Renal cortex interstitium (tissue), 11 donors: ENCODE data around the gene APP. TPM values are rescaled to one million over a fixed set of nuclear protein-coding genes. Genes with fewer than 3 reads are reported as not detected.
"Not testable (repeated sequence)": the region's sequence is repeated elsewhere in the genome, so short reads cannot be mapped to it uniquely, and the experiment has no call there.

Experiments used
- DNase-seq, 11 donors: peaks; one replicate each; pipeline ENCODE4 v3.0.0-alpha.2; 2013; ENCODE audit warnings: low read depth in 9 of 11, low spot score in 4 of 11; ENCODE audit errors: extremely low read depth in 1 of 11
- polyA plus RNA-seq, 3 donors: library from polyadenylated mRNA; unstranded; fragments of 120-200 nt; gene quantifications; one replicate each; pipeline ENCODE4 v1.2.1, GENCODE V29; 2013; ENCODE audit not compliant: insufficient read length in 3 of 3

APP gene
- polyA plus RNA-seq, 3 donors = 826 to 910 (median 861) TPM

DNA sequence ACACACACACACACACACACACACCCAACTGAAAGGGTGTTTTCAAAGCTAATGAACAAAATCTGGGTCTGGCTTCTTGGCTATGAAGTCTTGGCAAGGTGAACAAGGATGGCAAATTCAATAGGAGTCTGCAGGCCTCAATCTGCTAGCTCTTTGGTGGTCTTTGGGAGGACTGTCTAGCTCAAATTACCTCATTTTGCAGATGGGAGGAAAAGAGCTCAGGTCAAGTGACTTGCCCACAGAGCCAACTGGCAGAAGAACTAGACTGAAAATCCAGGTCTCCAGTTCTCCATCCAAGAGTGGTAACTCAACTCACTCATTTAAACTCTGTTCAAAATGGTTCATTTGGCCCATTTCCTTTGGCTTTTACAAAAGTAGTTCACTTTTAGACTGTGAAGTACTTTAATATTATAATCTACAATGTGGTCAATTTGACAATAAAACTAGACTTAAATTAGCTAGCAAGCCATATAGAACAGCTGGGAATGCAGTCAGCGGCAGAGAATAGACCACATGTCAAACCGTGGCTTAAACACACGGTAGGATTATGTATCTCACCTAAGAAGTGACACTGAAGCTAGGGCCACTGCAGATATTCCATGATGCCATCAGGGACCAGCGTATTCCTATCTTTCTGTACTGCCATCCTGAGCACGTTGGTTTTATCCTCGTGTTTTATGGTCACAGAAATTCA lies 112.9 kb downstream of the APP start:
- no peak for DNase-seq

DNA sequence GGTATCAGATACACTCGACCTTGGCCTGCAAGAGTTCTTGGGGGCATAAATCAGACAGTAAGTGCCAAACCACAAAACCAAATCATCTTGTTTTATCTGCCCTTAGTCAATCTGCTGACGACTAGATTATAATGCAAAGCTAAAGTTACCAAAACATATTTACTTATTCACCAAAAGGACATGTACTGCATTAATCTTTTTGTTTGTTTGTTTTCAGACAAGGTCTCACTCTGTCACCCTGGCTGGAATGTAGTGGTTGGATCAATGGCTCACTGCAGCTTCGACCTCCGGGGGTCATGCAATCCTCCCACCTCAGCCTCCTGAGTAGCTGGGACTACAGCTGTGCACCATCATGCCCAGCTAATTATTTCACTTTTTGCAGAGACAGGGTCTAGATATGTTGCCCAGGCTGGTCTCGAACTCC lies 114.7 kb downstream of the APP start:
- DNase-seq = no peak

DNA sequence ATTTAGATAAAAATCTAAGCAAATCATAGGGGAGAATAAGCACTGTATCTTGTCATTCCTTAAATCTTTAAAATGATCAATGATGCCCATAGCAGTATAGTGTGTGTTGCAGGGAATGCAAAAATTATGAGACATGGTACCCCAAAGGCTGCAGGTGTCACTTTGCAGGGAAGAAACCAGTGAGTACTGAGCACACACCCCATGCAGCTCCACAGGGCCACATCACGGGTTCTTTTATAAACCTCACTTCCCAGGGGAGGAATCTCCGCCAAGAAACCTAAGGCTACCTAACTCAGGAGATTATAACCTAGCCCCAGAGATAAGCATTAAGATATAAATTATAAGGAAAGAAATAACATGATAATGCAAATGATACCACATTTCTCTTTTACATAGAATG lies 115.6 kb downstream of the APP start:
- DNase-seq = no peak

DNA sequence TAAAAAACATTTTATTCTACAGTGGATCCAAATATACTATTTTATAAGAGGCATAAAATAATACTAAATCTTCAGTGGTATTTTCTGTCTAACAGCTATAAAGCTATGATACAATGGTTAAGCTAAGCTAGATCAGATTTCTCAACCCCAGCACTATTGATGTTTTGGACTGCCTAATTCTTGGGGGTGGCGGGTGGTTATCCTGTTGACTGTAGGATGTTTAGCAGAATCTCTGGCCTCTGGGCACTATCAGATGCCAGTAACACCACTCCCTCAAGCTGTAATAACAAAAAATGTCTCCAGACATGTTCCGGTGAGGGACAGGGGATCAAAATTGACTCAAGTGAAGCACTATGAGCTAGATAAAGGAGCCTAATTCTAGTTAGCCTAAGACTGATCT lies 118.5 kb downstream of the APP start:
- no peak for DNase-seq

DNA sequence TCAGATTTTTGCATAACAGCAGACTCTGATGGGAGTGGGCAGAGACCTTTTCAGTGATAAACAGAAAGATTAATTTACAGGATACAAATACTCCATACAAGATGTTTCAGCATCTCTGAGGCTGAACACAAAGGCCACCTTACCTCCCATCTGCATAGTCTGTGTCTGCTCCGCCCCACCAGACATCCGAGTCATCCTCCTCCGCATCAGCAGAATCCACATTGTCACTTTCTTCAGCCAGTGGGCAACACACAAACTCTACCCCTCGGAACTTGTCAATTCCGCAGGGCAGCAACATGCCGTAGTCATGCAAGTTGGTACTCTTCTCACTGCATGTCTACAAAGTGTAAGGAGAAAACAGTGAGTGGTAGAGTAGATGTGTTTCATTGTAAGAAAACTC lies 119.7 kb downstream of the APP start:
- no peak for DNase-seq

DNA sequence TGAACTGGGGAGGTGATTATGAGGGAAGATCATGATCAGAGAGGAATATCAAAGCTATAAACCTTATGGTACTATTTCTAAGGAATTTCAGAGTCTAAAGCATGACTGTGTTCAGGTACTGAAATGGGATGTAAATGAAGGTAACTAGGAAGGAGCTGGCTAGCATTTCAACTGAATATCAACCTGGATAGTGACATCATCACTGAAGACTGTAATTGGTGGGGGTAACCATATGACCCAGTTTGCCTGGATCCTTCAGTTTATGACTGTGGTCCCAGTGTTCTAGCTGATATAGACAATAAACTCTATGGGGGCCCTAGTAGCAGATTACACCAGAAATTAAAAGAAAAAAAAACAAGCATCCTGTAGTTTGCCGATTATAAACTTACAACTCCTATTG lies 120.8 kb downstream of the APP start:
- DNase-seq = no peak

DNA sequence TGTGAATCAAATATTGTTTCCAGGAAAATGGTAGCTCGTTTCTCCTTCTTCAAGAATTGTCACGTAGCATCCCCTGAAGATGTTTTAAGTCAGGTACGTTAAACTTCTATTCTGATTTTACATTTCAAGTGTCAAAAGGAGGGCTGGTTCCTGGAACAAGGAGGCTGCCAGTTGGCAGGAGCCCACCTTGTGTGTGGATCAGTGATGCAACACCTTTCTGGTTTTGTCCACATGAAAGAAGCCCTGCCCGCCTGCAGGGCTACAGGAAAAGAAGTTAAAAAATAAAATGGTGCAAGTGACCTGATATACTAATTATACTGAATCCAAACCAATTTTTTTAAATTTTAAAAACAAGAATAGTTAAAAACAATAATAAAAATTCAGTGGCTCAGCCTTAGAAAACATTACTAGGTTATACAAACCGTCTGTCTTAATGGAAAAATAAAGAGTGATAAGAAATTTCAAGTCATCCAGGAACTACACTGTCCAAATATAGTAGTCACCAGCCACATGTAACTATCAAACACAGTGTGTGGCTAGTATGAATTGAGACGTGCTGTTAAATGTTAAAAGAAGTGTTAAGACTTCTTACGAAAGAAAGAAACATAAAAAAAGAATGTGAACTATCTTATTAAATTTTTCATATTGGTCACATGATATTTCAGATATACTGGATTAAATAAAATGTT lies 123.1 kb downstream of the APP start:
- no peak for DNase-seq

DNA sequence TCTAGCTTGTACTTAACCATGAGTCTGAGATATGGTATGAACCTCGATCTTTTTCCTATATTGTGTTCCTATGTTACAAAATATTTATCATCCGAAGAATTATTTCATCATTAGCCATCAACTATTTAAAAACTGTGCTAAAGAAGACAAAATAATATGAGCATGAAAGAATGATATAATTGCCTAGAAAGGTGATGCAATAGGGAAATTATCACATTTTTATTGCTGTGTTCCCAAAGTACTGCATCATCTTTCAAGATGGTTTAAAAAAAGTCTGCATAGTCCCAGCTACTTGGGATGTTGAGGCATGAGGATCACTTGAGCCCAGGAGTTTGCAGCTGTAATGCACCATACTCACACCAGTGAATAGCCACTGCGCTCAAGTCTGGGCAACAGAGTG lies 126.7 kb downstream of the APP start:
- no peak for DNase-seq

DNA sequence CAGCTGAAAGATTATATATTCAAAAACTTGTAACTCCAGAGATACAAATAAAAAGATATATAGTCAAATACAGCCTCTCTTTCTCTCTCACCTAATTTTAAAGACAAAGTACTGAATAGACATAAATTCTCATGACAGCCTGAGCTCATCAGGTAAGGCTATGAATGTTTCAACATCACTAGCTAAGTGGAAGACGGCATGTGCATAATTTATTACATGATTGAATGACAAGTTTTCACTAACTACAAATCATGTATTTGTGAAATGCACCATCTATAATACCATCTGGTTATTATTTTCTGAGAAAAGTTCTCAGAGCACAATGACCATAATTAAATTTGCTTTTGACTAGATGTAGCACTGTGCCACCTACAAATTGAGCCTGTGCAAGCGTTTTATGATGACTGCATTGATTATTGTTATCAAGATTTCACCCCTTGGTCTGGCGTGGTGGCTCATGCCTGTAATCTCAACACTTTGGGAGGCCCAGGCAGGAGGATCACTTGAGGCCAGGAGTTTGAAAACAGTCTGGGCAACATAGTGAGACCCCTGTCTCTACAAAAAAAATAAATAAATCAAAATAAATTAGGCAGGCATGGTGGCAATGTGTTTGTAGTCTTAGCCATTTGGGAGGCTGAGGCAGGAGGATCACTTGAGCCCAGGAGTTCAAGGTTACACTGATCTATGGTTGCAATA lies 128.2 kb downstream of the APP start:
- no peak for DNase-seq

DNA sequence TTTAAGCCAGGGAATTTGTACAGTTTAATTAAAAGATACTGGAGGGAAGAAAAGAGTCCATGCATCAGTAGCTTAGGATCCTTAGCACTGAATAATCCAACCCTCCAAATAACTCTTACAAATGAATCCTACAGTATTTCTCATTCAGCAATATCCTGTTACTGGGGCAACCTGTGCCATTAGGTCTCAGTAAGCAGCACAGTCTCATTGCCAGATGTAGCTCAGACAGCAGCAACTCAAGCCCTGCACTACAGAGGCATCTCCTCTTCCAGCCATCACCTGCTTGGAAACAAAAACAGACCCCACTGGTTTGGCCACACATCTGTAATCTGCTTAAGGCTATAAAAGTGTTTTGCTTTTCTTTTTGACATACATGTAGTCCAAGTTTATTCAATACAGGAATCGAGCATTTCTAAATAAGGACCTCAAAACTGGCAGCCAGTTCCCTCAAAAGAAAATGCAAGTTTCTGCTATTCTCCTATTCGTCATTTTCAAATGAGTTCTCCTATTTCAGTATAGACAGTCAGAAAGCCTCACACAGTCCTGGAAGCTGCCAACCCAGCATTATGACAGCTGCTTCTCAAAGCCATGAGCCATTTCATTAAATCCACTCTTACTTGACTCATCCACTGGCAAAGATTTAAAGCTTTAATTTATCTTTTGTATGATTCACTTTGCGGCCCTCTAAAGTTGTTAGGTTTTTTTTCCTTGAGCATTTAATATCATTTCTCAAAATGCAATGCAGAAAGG lies 129.0 kb downstream of the APP start:
- DNase-seq = no peak

DNA sequence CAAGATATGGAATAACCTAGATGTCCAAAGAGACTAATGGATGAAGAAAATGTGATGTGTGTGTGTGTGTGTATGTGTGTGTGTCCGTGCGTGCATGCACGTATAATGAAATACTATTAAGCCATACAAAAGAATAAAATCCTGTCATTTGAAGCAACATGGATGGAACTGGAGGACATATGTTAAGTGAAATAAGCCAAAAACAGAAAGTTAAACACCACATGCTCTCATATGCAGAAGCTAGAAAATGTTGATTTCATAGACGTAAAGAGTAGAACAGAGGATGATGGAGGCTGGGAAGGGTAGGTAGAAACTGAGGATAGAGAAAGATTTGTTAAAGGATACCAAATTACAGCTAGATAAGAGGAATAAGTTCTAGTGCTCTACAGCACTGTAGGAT lies 133.7 kb downstream of the APP start:
- DNase-seq = no peak

DNA sequence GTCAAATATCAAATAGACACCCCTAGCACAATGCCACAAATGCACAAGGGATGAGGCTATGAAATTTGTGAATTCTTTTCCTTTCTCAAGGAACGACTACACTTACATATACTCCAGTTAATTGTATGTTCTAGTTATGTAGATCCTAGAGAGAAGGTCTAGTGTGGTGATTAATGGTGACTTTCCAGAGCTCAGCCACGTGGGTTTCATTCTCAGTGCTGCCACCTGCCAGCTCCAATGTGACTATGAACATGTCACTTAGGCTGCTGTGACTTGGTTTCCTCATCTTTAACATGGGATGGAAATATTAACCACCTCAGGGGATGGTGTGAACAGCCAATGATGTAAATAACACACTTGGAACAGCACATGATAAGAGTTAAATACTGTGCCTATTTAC lies 138.3 kb downstream of the APP start:
- no peak for DNase-seq

DNA sequence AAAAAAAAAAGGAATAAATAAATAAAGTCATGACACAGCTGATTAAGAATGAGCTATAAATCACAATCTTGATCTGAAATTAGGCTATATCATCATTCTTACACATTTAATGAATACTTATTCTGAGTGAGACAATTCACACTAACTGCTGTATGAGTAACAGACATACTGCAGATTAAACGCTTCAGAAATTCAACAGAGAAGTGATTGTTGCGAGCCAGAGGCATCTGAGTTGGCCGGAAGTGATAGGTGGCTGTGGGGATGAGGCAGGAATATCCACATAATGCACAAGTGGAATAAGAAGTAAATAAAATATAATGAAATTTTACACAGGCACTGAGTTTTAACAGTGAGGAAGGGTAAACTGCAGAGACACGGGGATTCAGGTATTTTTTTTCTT lies 142.4 kb downstream of the APP start:
- no peak for DNase-seq

DNA sequence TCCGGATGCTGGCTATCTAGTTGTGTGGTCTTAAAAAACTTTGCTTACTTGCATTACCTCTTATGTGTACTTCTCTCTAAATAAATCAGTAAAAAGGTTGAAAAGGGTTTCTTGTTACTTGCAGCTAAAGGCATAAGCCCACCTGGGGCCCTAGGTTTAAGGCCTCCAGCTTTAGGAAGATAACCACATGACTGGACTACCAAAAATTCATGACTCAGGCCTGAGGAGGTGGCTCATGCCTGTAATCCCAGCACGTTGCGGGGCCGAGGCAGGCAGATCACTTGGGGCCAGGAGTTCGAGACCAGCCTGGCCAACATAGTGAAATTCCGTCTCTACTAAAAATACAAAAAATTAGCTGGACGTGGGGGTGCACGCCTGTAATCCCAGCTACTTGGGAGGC lies 142.9 kb downstream of the APP start:
- no peak for DNase-seq

DNA sequence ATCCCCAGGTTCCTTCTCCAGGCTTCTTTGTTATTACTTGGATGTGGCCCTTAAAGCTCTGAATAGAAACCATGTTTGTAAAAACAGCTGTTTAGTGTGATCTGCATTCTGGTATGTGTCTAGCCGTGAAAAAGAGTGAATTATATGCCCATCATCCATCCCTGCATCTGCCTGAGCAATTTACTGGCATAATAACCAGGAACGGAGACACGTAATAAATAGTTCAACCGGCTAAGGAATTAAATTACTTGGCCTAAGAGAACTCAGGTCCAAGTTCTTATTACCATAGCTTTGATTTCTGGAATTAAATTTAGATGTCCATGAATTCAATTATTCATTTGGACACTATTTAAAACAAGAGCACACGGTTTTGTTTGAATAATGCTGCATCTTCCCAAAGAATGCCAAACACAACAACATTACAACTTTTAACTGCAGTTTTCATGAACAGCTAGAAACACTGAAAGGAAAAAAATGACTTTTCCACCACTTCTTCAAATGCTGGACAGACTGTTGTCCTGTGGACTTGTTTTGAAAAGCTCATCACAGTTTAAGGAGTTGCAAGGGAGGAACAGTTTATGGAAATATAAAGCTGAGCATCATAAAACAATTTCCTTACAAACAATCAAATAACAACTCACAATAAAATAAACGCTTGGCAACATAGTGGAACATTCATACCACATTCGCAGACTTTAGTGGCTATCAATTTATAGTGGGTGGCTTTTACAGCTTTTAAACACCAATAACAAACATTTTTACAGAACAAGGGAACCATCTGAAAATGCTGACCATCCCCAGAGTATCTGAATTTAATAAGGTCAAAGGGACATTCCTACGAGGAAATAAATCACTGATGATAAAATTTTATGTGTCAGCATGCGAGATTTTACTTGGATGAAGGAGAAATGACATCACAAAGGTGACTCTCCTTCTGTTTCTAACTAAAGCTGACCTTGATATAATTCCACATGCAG lies 144.7 kb downstream of the APP start:
- DNase-seq = peak in 9 of 11 donors; percentile 15 to 54 (median 36)

DNA sequence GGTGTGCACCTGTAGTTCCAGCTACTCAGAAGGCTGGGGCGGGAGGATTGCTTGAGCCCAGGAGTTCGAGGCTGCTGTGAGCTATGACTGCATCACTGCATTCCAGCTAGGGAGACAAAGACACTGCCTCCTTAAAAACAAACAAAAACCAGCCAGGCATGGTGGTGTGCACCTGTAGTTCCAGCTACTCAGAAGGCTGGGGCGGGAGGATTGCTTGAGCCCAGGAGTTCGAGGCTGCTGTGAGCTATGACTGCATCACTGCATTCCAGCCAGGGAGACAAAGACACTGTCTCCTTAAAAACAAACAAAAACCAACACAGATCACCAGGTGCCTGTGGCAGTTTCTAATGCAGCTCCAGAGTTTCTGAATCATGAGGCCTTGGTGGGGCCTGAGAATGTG lies 147.2 kb downstream of the APP start:
- DNase-seq = not testable (repeated sequence)

DNA sequence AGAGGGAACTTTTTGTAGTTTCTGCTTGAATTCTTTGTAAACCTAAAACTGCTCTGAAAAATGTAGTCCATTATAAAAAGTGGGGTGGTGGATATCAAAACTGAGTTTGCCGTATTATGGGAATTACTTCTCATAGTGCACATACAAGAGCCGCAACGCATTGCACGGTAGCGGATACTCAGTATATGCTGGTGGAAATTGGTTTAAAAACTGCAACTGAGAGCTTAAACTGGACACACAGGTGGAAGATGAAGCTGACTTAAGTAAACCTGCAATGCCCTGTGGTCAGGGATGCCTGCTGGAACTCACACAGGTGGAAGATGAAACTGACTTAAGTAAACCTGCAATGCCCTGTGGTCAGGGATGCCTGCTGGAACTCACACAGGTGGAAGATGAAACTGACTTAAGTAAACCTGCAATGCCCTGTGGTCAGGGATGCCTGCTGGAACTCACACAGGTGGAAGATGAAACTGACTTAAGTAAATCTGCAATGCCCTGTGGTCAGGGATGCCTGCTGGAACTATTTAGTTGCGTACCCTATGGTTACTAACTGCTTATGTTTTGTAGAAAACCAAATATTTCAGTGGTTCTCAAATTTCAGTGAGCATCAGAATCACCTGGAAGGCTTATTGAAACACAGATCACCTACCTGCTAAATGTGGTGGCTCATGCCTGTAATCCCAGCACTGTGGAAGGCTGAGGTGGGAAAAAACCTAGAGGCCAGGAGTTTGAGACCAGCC lies 147.8 kb downstream of the APP start:
- not testable (repeated sequence) for DNase-seq

DNA sequence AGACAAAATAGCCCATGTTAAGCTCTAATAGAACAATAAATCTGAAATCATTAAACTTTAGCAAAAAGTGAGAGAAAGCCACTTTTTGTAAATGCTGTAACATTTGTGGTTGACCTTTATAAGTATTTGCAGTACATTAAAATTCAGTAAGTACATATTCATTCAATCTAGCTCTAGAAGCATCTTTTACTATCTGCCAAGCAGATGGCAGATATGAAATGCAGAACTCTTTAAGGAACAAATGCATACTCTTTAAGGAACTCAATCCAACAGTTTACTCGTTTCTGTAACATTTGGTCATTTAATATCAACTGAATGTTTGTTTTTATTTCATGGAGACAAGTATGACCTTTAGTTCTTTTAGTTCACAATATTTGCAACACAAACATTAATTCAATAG lies 150.1 kb downstream of the APP start:
- DNase-seq = no peak
